ENCODE results near the gene FOXN3. TPM values are rescaled to one million over a fixed set of nuclear protein-coding genes. Genes with fewer than 3 reads are reported as not detected.

Gene FOXN3
- 10 to 100 TPM; 73.9 to 74.8 TPM for total RNA-seq
- polyA plus RNA-seq: 136 TPM

- ChIA-PET POLR2A (no interaction called here), CTCF (no interaction called here)
- H3K27me3 ChIP-seq (ENCODE audit: insufficient read depth, low read length, poor library complexity, severe bottlenecking): no peaks in the 10 kb centered on the region
- H3K27ac Mint-ChIP-seq: peak within 1 kb of the TSS; percentile 78 to 95 (median 92)
- peaks cover 0 to 24% (median 0%) of the 10 kb centered on the region in 3 donors for H3K36me3 Mint-ChIP-seq
- no peaks in the 10 kb centered on the region for H3K9me3 Mint-ChIP-seq
- peak within 1 kb of the TSS; percentile 79 for H3K4me3 ChIP-seq (ENCODE audit: low read length)
- peak within 1 kb of the TSS; percentile 65 for H3K27ac ChIP-seq (ENCODE audit: low read depth, low read length)
- peaks cover 49 to 61% (median 58%) of the 10 kb centered on the region in 3 donors for H3K4me1 Mint-ChIP-seq
- no peaks in the 10 kb centered on the region for H3K36me3 ChIP-seq (ENCODE audit: insufficient read depth, low read length)
- no peaks in the 10 kb centered on the region for H3K27me3 Mint-ChIP-seq
- peak within 1 kb of the TSS; percentile 90 to 97 (median 93) for H3K4me3 Mint-ChIP-seq
- H3K9me3 ChIP-seq (ENCODE audit: low read length): no peaks in the 10 kb centered on the region
- peak; percentile 79 to 93 (median 81) for DNase-seq
- H3K4me1 ChIP-seq (ENCODE audit: insufficient read depth, low read length): peaks cover 29% of the 10 kb centered on the region
These were observed at the start of gene FOXN3 for GRCh38 chr14:89417091-89417464. Gene FOXN3, minus strand, starts transcription at chr14:89417233. Its CDS starts 4,757 bp downstream, at chr14:89412476.

GRCh38 chr14:89466484-89466883, 49.5 kb upstream of the FOXN3 start:
- ChIA-PET POLR2A (interaction anchor here (1.1 kb wide), 1 partner anchor 44 kb away, joined by 3 read pairs; no protein-coding TSS in a partner anchor), CTCF (interaction anchor here (1.0 to 1.7 kb wide), 2 partner anchors 23 to 36 kb away, joined by 3 to 4 read pairs; no protein-coding TSS in a partner anchor)
- Histone ChIP-seq H3K27me3 (ENCODE audit: insufficient read depth, low read length, poor library complexity, severe bottlenecking) (no peaks in the 10 kb centered on the region), H3K9me3 (ENCODE audit: low read length) (no peaks in the 10 kb centered on the region), H3K27ac (ENCODE audit: low read depth, low read length) (no peak overlapping the region), H3K4me1 (ENCODE audit: insufficient read depth, low read length) (peaks cover 40% of the 10 kb centered on the region), H3K4me3 (ENCODE audit: low read length) (no peak overlapping the region), H3K36me3 (ENCODE audit: insufficient read depth, low read length) (no peaks in the 10 kb centered on the region)
- Mint-ChIP-seq H3K27ac (peak overlapping the region; percentile 51 to 94 (median 90)), H3K4me3 (peak overlapping the region; percentile 9 to 87 (median 84)), H3K36me3 (peaks cover 0 to 16% (median under 1%) of the 10 kb centered on the region in 3 donors), H3K27me3 (no peaks in the 10 kb centered on the region), H3K4me1 (peaks cover 56 to 83% (median 77%) of the 10 kb centered on the region in 3 donors), H3K9me3 (no peaks in the 10 kb centered on the region)
- peak; percentile 34 to 80 (median 55) for DNase-seq

- Histone ChIP-seq H3K9me3 (ENCODE audit: low read length) (no peaks in the 10 kb centered on the region), H3K27me3 (ENCODE audit: insufficient read depth, low read length, poor library complexity, severe bottlenecking) (no peaks in the 10 kb centered on the region), H3K27ac (ENCODE audit: low read depth, low read length) (no peak overlapping the region), H3K4me3 (ENCODE audit: low read length) (no peak overlapping the region), H3K4me1 (ENCODE audit: insufficient read depth, low read length) (peaks cover 40% of the 10 kb centered on the region), H3K36me3 (ENCODE audit: insufficient read depth, low read length) (no peaks in the 10 kb centered on the region)
- peaks cover 0 to 13% (median 2%) of the 10 kb centered on the region in 3 donors for H3K36me3 Mint-ChIP-seq
- no peaks in the 10 kb centered on the region for H3K9me3 Mint-ChIP-seq
- H3K27ac Mint-ChIP-seq: peak overlapping the region in 6 of 8 donors; percentile 6 to 94 (median 90)
- H3K4me3 Mint-ChIP-seq: peak overlapping the region in 6 of 7 donors; percentile 18 to 87 (median 86)
- POLR2A ChIA-PET: interaction anchor here (0.5 kb wide), 1 partner anchor 10 kb away, joined by 6 read pairs; no protein-coding TSS in a partner anchor
- CTCF ChIA-PET: interaction anchor here (1.0 to 1.7 kb wide), 2 partner anchors 23 to 35 kb away, joined by 3 to 4 read pairs; no protein-coding TSS in a partner anchor
- no peaks in the 10 kb centered on the region for H3K27me3 Mint-ChIP-seq
- H3K4me1 Mint-ChIP-seq: peaks cover 59 to 85% (median 79%) of the 10 kb centered on the region in 3 donors
- no peak for DNase-seq
These were observed 48.8 kb upstream of the FOXN3 start for GRCh38 chr14:89465876-89466275.

- CTCF ChIA-PET: no interaction called here
- Histone ChIP-seq H3K27ac (ENCODE audit: low read depth, low read length) (no peak overlapping the region), H3K9me3 (ENCODE audit: low read length) (no peaks in the 10 kb centered on the region), H3K36me3 (ENCODE audit: insufficient read depth, low read length) (no peaks in the 10 kb centered on the region), H3K27me3 (ENCODE audit: insufficient read depth, low read length, poor library complexity, severe bottlenecking) (no peaks in the 10 kb centered on the region), H3K4me1 (ENCODE audit: insufficient read depth, low read length) (peaks cover 10% of the 10 kb centered on the region), H3K4me3 (ENCODE audit: low read length) (no peak overlapping the region)
- H3K36me3 Mint-ChIP-seq: peaks cover 0 to 26% (median 7%) of the 10 kb centered on the region in 3 donors
- peaks cover 0 to 2% of the 10 kb centered on the region in 2 donors for H3K27me3 Mint-ChIP-seq
- no peak for DNase-seq
- H3K9me3 Mint-ChIP-seq: no peaks in the 10 kb centered on the region
- H3K4me1 Mint-ChIP-seq: peaks cover 42 to 71% (median 65%) of the 10 kb centered on the region in 3 donors
- POLR2A ChIA-PET: no interaction called here
- no peak overlapping the region for H3K4me3 Mint-ChIP-seq
- peak overlapping the region in 4 of 8 donors; percentile 7 to 68 (median 38) for H3K27ac Mint-ChIP-seq
These were observed 44.2 kb upstream of the FOXN3 start for GRCh38 chr14:89461256-89461655.

GRCh38 chr14:89458713-89459420, 41.8 kb upstream of the FOXN3 start:
- H3K36me3 ChIP-seq (ENCODE audit: insufficient read depth, low read length): no peaks in the 10 kb centered on the region
- H3K4me1 ChIP-seq (ENCODE audit: insufficient read depth, low read length): no peaks in the 10 kb centered on the region
- H3K36me3 Mint-ChIP-seq: peaks cover 0 to 30% (median 7%) of the 10 kb centered on the region in 3 donors
- peaks cover 34 to 65% (median 56%) of the 10 kb centered on the region in 3 donors for H3K4me1 Mint-ChIP-seq
- POLR2A ChIA-PET: no interaction called here
- CTCF ChIA-PET: no interaction called here
- H3K27ac Mint-ChIP-seq: peak overlapping the region in 3 of 8 donors; percentile 11 to 48 (median 30)
- H3K27me3 ChIP-seq (ENCODE audit: insufficient read depth, low read length, poor library complexity, severe bottlenecking): no peaks in the 10 kb centered on the region
- peaks cover 0 to 2% of the 10 kb centered on the region in 2 donors for H3K27me3 Mint-ChIP-seq
- no peak overlapping the region for H3K4me3 Mint-ChIP-seq
- H3K4me3 ChIP-seq (ENCODE audit: low read length): no peak overlapping the region
- DNase-seq: no peak
- H3K9me3 ChIP-seq (ENCODE audit: low read length): no peaks in the 10 kb centered on the region
- H3K9me3 Mint-ChIP-seq: no peaks in the 10 kb centered on the region
- H3K27ac ChIP-seq (ENCODE audit: low read depth, low read length): no peak overlapping the region

- Mint-ChIP-seq H3K27ac (no peak overlapping the region), H3K27me3 (peaks cover 0 to 2% of the 10 kb centered on the region in 2 donors), H3K36me3 (peaks cover 0 to 36% (median 7%) of the 10 kb centered on the region in 3 donors), H3K9me3 (no peaks in the 10 kb centered on the region), H3K4me3 (no peak overlapping the region), H3K4me1 (peaks cover 34 to 59% (median 51%) of the 10 kb centered on the region in 3 donors)
- Histone ChIP-seq H3K4me1 (ENCODE audit: insufficient read depth, low read length) (no peaks in the 10 kb centered on the region), H3K27ac (ENCODE audit: low read depth, low read length) (no peak overlapping the region), H3K9me3 (ENCODE audit: low read length) (no peaks in the 10 kb centered on the region), H3K36me3 (ENCODE audit: insufficient read depth, low read length) (no peaks in the 10 kb centered on the region), H3K4me3 (ENCODE audit: low read length) (no peak overlapping the region), H3K27me3 (ENCODE audit: insufficient read depth, low read length, poor library complexity, severe bottlenecking) (no peaks in the 10 kb centered on the region)
- ChIA-PET CTCF (no interaction called here), POLR2A (no interaction called here)
- DNase-seq: no peak
These were observed 40.0 kb upstream of the FOXN3 start for GRCh38 chr14:89457007-89457406.

- ChIA-PET POLR2A (interaction anchor here (0.7 kb wide), 2 partner anchors 10 to 24 kb away, joined by 6 read pairs; no protein-coding TSS in a partner anchor), CTCF (no interaction called here)
- H3K4me1 ChIP-seq (ENCODE audit: insufficient read depth, low read length): no peaks in the 10 kb centered on the region
- peaks cover 30 to 57% (median 51%) of the 10 kb centered on the region in 3 donors for H3K4me1 Mint-ChIP-seq
- peaks cover 0 to 2% of the 10 kb centered on the region in 2 donors for H3K27me3 Mint-ChIP-seq
- H3K4me3 Mint-ChIP-seq: no peak overlapping the region
- H3K36me3 Mint-ChIP-seq: peaks cover 0 to 40% (median 6%) of the 10 kb centered on the region in 3 donors
- H3K9me3 ChIP-seq (ENCODE audit: low read length): no peaks in the 10 kb centered on the region
- no peak overlapping the region for H3K4me3 ChIP-seq (ENCODE audit: low read length)
- DNase-seq: no peak
- no peaks in the 10 kb centered on the region for H3K27me3 ChIP-seq (ENCODE audit: insufficient read depth, low read length, poor library complexity, severe bottlenecking)
- no peaks in the 10 kb centered on the region for H3K36me3 ChIP-seq (ENCODE audit: insufficient read depth, low read length)
- peak overlapping the region in 2 of 8 donors; percentile 19 to 38 for H3K27ac Mint-ChIP-seq
- no peaks in the 10 kb centered on the region for H3K9me3 Mint-ChIP-seq
- no peak overlapping the region for H3K27ac ChIP-seq (ENCODE audit: low read depth, low read length)
These were observed 38.4 kb upstream of the FOXN3 start for GRCh38 chr14:89455412-89455811.

GRCh38 chr14:89454996-89455395, 38.0 kb upstream of the FOXN3 start:
- H3K27ac Mint-ChIP-seq: peak overlapping the region in 1 of 8 donors; percentile 43
- DNase-seq: no peak
- H3K27ac ChIP-seq (ENCODE audit: low read depth, low read length): no peak overlapping the region
- peaks cover 0 to 2% of the 10 kb centered on the region in 2 donors for H3K27me3 Mint-ChIP-seq
- H3K4me3 Mint-ChIP-seq: no peak overlapping the region
- H3K36me3 ChIP-seq (ENCODE audit: insufficient read depth, low read length): no peaks in the 10 kb centered on the region
- H3K9me3 Mint-ChIP-seq: no peaks in the 10 kb centered on the region
- ChIA-PET CTCF (interaction anchor here (1.1 kb wide), 1 partner anchor 16 kb away, joined by 3 read pairs; no protein-coding TSS in a partner anchor), POLR2A (no interaction called here)
- H3K9me3 ChIP-seq (ENCODE audit: low read length): no peaks in the 10 kb centered on the region
- no peak overlapping the region for H3K4me3 ChIP-seq (ENCODE audit: low read length)
- peaks cover 28 to 57% (median 50%) of the 10 kb centered on the region in 3 donors for H3K4me1 Mint-ChIP-seq
- H3K4me1 ChIP-seq (ENCODE audit: insufficient read depth, low read length): no peaks in the 10 kb centered on the region
- H3K36me3 Mint-ChIP-seq: peaks cover 0 to 37% (median 3%) of the 10 kb centered on the region in 3 donors
- H3K27me3 ChIP-seq (ENCODE audit: insufficient read depth, low read length, poor library complexity, severe bottlenecking): no peaks in the 10 kb centered on the region

All from CD8-positive, alpha-beta memory T cell (primary cell).